GM18858 (cell line): ENCODE results near the gene ANAPC16.
"Not testable (repeated sequence)": the region's sequence is repeated elsewhere in the genome, so short reads cannot be mapped to it uniquely, and the experiment has no call there.

Experiments
- ATAC-seq: cut with Tn5 transposase; IDR thresholded peaks from one replicate; pipeline ENCODE4 v1.9.1; 2021; ENCODE audit not compliant: unreplicated experiment

ANAPC16 gene

GRCh38 chr10:72211381-72211780 is 4.4 kb upstream of the ANAPC16 start:
- ATAC-seq: not testable (repeated sequence)

DNA sequence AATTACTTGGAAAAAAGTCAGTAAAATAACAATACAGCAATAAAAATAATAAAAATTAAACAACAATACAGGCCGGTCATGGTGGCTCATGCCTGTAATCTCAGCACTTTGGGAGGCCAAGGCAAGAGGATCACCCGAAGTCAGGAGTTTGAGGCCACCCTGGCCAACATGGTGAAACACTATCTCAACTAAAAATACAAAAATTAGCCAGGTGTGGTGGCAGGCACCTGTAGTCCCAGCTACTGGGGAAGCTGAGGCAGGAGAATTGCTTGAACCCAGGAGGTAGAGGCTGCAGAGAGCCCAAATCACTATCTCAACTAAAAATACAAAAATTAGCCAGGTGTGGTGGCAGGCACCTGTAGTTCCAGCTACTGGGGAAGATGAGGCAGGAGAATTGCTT is 4.0 kb upstream of the ANAPC16 start:
- not testable (repeated sequence) for ATAC-seq

DNA sequence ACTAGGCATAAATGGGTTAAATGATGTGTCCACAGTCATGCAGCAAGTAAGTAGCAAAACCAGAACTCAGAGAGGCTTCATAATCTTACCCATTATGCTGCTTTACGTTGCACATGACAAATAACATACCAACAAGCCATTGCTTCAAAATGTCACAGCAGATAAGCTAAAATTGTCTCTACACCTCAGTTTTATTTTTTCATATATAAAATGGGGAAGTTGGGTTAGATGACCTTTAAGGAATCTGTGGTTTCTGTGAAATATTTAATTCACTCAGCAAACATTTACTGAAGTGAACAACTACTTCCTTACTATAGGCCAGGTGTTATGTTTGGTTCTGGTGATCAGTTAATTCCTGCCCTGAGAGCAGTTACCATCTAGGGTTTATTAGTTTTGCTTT is 2.5 kb downstream of the ANAPC16 start:
- ATAC-seq: no peak

- ATAC-seq: no peak
Measured at GRCh38 chr10:72218726-72219125, 2.9 kb downstream of the ANAPC16 start.

GRCh38 chr10:72219235-72219814 is 3.5 kb downstream of the ANAPC16 start:
- ATAC-seq: no peak

DNA sequence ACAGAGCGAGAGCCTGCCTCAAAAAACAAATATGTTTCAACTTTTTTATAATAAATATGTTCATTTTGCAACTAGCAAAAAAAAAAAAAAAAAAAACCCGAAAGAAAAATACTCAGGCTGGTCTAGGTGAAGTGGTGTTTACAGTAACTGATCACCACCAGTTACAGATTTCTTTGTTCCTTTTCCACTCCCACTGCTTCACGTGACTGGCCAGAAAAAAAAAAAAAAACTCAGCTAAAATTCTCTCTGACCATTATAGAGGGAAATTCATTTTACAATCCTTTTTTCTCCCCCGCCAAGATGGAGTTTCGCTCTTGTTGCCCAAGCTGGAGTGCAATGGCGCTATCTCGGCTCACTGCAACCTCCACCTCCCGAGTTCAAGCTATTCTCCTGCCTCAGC is 4.8 kb downstream of the ANAPC16 start:
- ATAC-seq: no peak

DNA sequence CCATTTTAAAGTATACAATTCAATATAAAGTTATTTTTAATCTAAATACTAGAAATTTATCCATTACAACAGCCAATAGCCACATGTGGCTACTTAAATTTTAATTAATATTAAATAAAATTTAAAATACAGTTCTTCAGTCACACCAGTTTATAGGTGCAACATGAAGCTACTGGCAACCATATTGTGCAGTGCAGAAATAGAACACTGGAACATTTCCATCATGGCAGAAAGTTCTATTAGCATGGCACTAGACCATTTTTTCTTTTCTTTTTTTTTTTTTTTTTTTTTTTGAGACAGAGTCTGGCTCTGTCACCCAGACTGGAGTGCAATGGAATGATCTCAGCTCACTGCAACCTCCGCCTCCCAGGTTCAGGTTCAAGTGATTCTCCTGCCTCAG is 5.5 kb downstream of the ANAPC16 start:
- ATAC-seq: no peak

GRCh38 chr10:72223743-72224101 is 7.9 kb downstream of the ANAPC16 start:
- ATAC-seq: no peak

GRCh38 chr10:72224191-72224590 is 8.4 kb downstream of the ANAPC16 start:
- ATAC-seq: not testable (repeated sequence)

DNA sequence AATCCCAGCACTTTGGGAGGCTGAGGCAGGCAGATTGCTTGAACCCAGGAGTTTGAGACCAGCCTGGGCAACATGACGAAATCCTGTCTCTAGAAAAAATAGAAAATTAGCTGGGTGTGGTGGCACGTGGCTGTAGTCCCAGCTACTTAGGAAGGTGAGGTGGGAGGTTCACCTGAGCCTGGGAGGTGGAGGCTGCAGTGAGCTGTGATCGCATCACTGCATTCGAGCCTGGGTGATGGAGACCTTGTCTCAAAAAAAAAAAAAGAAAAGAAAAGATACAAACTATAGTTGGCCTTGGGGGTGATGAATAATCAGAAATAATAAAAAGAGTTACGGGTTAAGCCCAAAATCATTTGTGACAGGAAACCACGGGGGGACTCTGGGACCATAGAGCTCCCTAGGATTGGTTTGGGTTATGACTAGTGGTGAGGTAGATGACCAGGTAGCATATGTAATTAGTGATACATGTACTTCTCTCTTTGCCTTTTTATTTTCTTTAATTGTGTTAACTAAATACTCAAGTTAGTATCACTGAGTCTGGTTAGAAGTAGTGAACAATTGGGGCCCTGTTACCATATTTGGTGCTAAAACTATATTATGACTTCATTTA is 10.7 kb downstream of the ANAPC16 start:
- ATAC-seq: no peak

DNA sequence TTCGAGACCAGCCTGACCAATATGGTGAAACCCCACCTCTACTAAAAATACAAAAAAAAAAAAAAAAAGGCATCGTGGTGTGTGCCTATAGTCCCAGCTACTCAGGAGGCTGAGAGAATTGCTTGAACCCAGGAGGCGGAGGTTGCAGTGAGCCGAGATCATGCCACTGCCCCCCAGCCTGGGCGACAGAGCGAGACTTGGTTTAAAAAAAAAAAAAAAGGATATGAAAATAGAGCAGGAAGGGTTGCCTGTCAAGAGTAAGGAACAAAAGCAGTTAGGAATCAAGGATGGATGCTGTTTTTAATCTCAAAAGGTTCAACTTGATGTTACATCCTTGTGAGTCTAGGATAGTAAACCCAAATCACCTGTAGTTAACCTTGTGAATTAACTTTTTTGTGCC is 12.0 kb downstream of the ANAPC16 start:
- ATAC-seq: no peak

DNA sequence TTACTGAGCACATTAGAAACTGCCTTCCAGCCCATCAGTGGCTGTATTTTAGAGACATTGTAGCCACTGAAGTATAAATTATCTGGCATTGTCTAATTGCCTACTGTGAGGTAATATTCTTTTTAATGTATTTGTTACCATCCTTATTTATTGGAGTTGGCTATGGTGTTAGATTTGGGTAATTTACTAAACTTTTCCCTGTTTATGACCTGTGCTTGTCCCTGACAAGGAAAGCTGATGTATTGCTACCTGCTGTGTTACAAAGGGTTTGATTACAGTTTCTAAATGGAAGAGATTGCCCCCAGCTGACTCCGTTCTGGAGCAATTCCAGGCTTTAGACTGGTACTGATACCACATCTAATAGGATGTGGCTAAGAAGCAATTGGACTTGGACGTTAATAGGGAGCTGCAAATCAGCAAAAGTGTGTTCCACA is 12.5 kb downstream of the ANAPC16 start:
- ATAC-seq: no peak

- ATAC-seq: no peak
Measured at GRCh38 chr10:72229261-72230251, 13.7 kb downstream of the ANAPC16 start.

- no peak for ATAC-seq
Measured at GRCh38 chr10:72233621-72234020, 17.8 kb downstream of the ANAPC16 start.

GRCh38 chr10:72234560-72235095 is 18.8 kb downstream of the ANAPC16 start:
- ATAC-seq: no peak

GRCh38 chr10:72235544-72236279 is 19.9 kb downstream of the ANAPC16 start:
- ATAC-seq: no peak

DNA sequence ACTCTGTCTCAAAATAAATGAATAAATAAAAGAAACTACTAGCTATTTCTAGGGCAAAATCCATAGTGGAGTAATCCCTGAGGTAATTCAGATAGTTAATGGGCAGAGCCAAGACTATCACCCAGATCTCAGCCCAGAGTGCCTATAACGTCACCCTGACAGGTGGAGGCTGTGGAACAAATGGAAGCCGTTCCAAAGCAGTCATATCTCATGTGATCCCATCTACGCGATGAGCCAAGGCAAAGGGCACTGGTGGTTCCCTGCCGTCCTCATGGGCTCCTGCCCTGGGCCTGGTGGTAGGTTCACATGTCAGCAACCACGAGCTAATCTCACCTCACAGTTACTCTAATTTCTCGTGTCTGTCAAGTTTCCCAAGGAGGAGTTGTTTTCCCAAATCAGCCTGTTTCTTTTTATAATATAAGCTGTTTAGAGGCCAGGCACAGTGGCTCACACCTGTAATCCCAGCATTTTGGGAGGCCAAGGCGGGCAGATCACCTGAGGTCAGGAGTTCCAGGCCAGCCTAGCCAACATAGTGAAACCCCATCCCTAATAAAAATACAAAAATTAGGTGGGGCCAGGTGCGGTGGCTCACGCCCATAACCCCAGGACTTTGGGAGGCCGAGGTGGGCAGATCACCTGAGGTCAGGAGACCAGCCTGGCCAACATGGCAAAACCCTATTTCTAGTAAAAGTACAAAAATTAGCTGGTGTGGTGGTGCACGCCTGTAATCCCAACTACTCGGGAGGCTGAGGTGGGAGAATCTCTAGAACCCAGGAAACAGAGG is 22.8 kb downstream of the ANAPC16 start:
- ATAC-seq: no peak

DNA sequence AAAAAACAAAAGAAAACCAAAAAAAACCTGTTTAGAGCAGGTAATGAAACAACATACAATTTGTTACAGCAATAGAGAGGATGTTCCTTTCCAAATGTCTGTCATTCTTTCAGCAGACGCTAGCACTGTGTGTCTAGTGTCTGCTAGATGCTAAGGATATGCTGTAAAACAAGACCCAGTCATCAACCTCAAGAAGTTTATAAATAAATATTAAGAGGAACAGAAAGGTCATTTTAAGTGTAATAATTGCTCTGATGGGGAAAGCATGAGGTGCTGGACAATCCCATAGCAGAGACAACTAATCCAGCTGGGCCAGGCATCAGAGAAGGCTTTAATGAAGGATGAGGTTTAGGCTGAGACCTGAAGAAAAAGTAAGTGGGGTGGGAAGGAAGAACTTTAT is 23.6 kb downstream of the ANAPC16 start:
- ATAC-seq: no peak

DNA sequence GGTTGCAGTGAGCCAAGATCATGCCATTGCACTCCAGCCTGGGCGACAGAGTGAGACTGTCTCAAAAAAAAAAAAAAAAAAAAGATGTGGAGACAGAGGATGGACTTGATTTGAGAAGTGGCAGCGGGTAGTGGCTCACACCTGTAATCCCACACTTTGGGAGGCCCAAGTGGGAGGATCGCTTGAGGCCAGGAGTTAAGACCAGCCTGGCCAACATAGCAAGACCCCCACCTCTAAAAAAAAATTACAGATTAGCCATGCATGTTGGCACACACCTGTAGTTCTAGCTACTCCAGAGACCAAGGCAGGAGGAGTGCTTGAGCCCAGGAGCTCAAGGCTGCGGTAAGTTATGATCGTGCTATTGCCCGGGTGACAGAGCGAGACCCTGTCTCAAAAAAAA is 24.6 kb downstream of the ANAPC16 start:
- no peak for ATAC-seq

DNA sequence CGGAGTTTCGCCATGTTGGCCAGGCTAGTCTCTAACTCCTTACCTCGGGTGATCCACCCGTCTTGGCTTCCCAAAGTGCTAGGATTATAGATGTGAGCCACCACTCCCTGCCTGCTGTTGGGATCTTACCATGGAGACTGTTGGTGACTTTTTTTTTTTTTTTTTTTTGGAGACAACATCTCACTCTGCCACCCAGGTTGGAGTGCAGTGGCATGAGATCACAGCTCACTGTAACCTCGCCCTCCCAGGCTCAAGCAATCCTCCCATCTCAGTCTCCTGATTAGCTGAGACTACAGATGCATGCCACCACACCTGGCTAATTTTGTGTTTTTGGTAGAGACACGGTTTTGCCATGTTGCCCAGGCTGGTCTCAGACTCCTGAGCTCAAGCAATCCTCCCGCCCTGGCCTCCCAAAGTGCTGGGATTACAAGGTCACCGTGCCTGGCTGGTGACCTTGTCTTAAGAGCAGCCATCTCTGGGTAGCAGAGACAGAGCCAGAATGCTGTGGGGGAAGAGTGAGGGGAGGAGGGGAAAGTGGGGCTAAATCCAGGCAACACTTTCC is 26.0 kb downstream of the ANAPC16 start:
- no peak for ATAC-seq
